GM18507 (cell line): Measurements from ENCODE around the gene LRCOL1.

ENCODE experiments used
- DNase-seq: peaks from one replicate; pipeline ENCODE4 v3.0.0; 2011; ENCODE audit warnings: low read depth; ENCODE audit not compliant: insufficient read length; ENCODE audit errors: extremely low spot score
- FAIRE-seq: peaks from 2 replicates; lab custom pipeline; 2011; peaks lifted over from hg19 to GRCh38; lab: Jason Lieb, UNC

LRCOL1 gene

GRCh38 chr12:132610051-132610759, at the start of gene LRCOL1:
TSS of gene LRCOL1 (minus strand) at chr12:132610582. CDS start at chr12:132606251, 4,331 bp downstream.
- FAIRE-seq (no peak), DNase-seq (no peak)

- DNase-seq (no peak), FAIRE-seq (no peak)
Observed at GRCh38 chr12:132660052-132660451, 49.7 kb upstream of the LRCOL1 start.

- FAIRE-seq (no peak), DNase-seq (no peak)
Observed at GRCh38 chr12:132659146-132659545, 48.8 kb upstream of the LRCOL1 start.

GRCh38 chr12:132658149-132658894, 47.9 kb upstream of the LRCOL1 start:
- FAIRE-seq: no peak
- no peak for DNase-seq

- FAIRE-seq: no peak
- no peak for DNase-seq
Observed at GRCh38 chr12:132657004-132657727, 46.8 kb upstream of the LRCOL1 start.

GRCh38 chr12:132653567-132654290, 43.3 kb upstream of the LRCOL1 start:
- no peak for DNase-seq

GRCh38 chr12:132651444-132652100, 41.2 kb upstream of the LRCOL1 start:
- DNase-seq (no peak), FAIRE-seq (no peak)

More at GRCh38 chr12:132653567-132654290, 43.3 kb upstream of the LRCOL1 start:
- FAIRE-seq: no peak

- DNase-seq (no peak), FAIRE-seq (no peak)
Observed at GRCh38 chr12:132649226-132649945, 39.0 kb upstream of the LRCOL1 start.

- DNase-seq: no peak
Observed at GRCh38 chr12:132648616-132649225, 38.3 kb upstream of the LRCOL1 start.

GRCh38 chr12:132647858-132648257, 37.5 kb upstream of the LRCOL1 start:
- FAIRE-seq: no peak
- DNase-seq: no peak

More at GRCh38 chr12:132648616-132649225, 38.3 kb upstream of the LRCOL1 start:
- no peak for FAIRE-seq

GRCh38 chr12:132646850-132647249, 36.5 kb upstream of the LRCOL1 start:
- FAIRE-seq: no peak
- DNase-seq: no peak

GRCh38 chr12:132642846-132643835, 32.8 kb upstream of the LRCOL1 start:
- FAIRE-seq (no peak), DNase-seq (no peak)

GRCh38 chr12:132641811-132642650, 31.6 kb upstream of the LRCOL1 start:
- FAIRE-seq (no peak), DNase-seq (no peak)

- no peak for FAIRE-seq
Observed at GRCh38 chr12:132640936-132641335, 30.6 kb upstream of the LRCOL1 start.

GRCh38 chr12:132639956-132640520, 29.7 kb upstream of the LRCOL1 start:
- FAIRE-seq: no peak

More at GRCh38 chr12:132640936-132641335, 30.6 kb upstream of the LRCOL1 start:
- DNase-seq: no peak

More at GRCh38 chr12:132639956-132640520, 29.7 kb upstream of the LRCOL1 start:
- no peak for DNase-seq
